Aorta (tissue), 5 donors: ENCODE results near the gene RRM1. TPM values are rescaled to one million over a fixed set of nuclear protein-coding genes. Genes with fewer than 3 reads are reported as not detected.

Experiments used
- ATAC-seq: fragments of 200-7000 bp; cut with Tn5 transposase; one replicate; pipeline ENCODE4 v1.9.1; 2022; ENCODE audit warnings: moderate library complexity; ENCODE audit not compliant: low FRiP score
- DNase-seq, 2 donors: peaks; one replicate each; pipeline ENCODE4 v3.0.0-alpha.2; 2020
- H3K27ac ChIP-seq, 2 donors: one replicate each; pipeline ENCODE4 v1.5.1; 2013; ENCODE audit warnings: low read length in 2 of 2, mild to moderate bottlenecking in 2 of 2, moderate library complexity in 2 of 2, control low read depth in 1 of 2, inconsistent platforms in 1 of 2, low read depth in 1 of 2
- H3K27me3 ChIP-seq, 2 donors: one replicate each; pipeline ENCODE4 v1.6.1; 2013; ENCODE audit warnings: control low read depth in 1 of 2, low read length in 1 of 2, mild to moderate bottlenecking in 1 of 2, moderate library complexity in 1 of 2; ENCODE audit not compliant: insufficient read depth in 2 of 2, control insufficient read depth in 1 of 2
- H3K36me3 ChIP-seq, 2 donors: one replicate each; pipeline ENCODE4 v1.6.1; 2013; ENCODE audit warnings: control low read depth in 1 of 2, low read length in 1 of 2, mild to moderate bottlenecking in 1 of 2; ENCODE audit not compliant: insufficient read depth in 2 of 2, control insufficient read depth in 1 of 2
- H3K4me1 ChIP-seq, 2 donors: one replicate each; pipeline ENCODE4 v1.6.1; 2013; ENCODE audit warnings: low read length in 2 of 2, control low read depth in 1 of 2, mild to moderate bottlenecking in 1 of 2, moderate library complexity in 1 of 2; ENCODE audit not compliant: insufficient read depth in 2 of 2, control insufficient read depth in 1 of 2
- H3K4me3 ChIP-seq, 2 donors: one replicate each; pipeline ENCODE4 v1.5.1; 2013; ENCODE audit warnings: low read length in 2 of 2, control low read depth in 1 of 2, mild to moderate bottlenecking in 1 of 2
- H3K9me3 ChIP-seq: one replicate; pipeline ENCODE4 v1.6.1; 2013; ENCODE audit warnings: mild to moderate bottlenecking, low read length; ENCODE audit not compliant: control insufficient read depth
- WGBS, 2 donors: extraction: QIAGEN DNeasy Blood & Tissue Kit; methylation state at CpG; one replicate each; pipeline ENCODE4 v1.1.7; 2013; 5-methylcytosine and 5-hydroxymethylcytosine counted together
- intact Hi-C, 2 donors: fragments of 100-400 bp; cut with DNase I; formaldehyde crosslinking; loops; one replicate each; pipeline versions ENCODE4 v1.14.2 to v1.15.0; 2022
- polyA plus RNA-seq, 2 donors: library from polyadenylated mRNA; stranded (reverse); fragments of 200-250 nt; gene quantifications; one replicate each; pipeline ENCODE4 v1.2.3, GENCODE V29; 2013
- total RNA-seq, 2 donors: library from RNA; stranded (reverse); fragmentation: NEBNext Ultra II Directional; extraction: Animal tissue kit (Norgen Biotek cat#: 25700); gene quantifications; one replicate each; pipeline ENCODE4 v1.2.1, GENCODE V29; 2021
- donor health status: healthy with polysubstance abuse.
- donor health status: Bipolar disorder and iron deficiency.
- donor health status: DM: no; HTN: no; CAD: no.
- donor health status: DM: no; HTN: no; CAD: no.
- donor health status: DM: yes; HTN: yes; CAD: no.

RRM1 gene
- total and polyA plus RNA-seq, 4 donors, result 17.0 to 33.5 (median 21.7) TPM

GRCh38 chr11:4086575-4087353 is 7.8 kb upstream of the RRM1 start:
- 89% methylated on average over 8 of the region's 8 CpGs for WGBS, 2 donors
- DNase-seq, result no peak
- no peak overlapping the region for H3K4me3 ChIP-seq

GRCh38 chr11:4087551-4087950 is 7.0 kb upstream of the RRM1 start:
- Histone ChIP-seq H3K9me3 (no peaks in the 10 kb centered on the region), H3K4me1 (no peaks in the 10 kb centered on the region), H3K36me3 (peaks cover 3 to 5% of the 10 kb centered on the region in 2 donors), H3K4me3 (no peak overlapping the region), H3K27me3 (no peaks in the 10 kb centered on the region), H3K27ac (no peak overlapping the region)
- WGBS, 2 donors, result 87 to 90% methylated on average over 5 of the region's 5 CpGs
- intact Hi-C loops, result no loop called here
- no peak for DNase-seq
- ATAC-seq, result no peak

More at GRCh38 chr11:4086575-4087353, 7.8 kb upstream of the RRM1 start:
- peaks cover 3 to 5% of the 10 kb centered on the region in 2 donors for H3K36me3 ChIP-seq
- H3K27me3 ChIP-seq, result no peaks in the 10 kb centered on the region
- no peaks in the 10 kb centered on the region for H3K4me1 ChIP-seq
- no peak for ATAC-seq
- no peaks in the 10 kb centered on the region for H3K9me3 ChIP-seq
- intact Hi-C loops, result no loop called here
- H3K27ac ChIP-seq, result no peak overlapping the region

GRCh38 chr11:4090258-4090657 is 4.3 kb upstream of the RRM1 start:
- Histone ChIP-seq H3K27ac (no peak overlapping the region), H3K9me3 (no peaks in the 10 kb centered on the region), H3K4me3 (no peak overlapping the region), H3K36me3 (peaks cover 1 to 5% of the 10 kb centered on the region in 2 donors), H3K27me3 (no peaks in the 10 kb centered on the region), H3K4me1 (no peaks in the 10 kb centered on the region)
- intact Hi-C loops, result no loop called here
- no peak for ATAC-seq
- no peak for DNase-seq
- 95 to 98% methylated on average over 2 of the region's 2 CpGs for WGBS, 2 donors

- no peaks in the 10 kb centered on the region for H3K4me1 ChIP-seq
- intact Hi-C loops, result no loop called here
- H3K9me3 ChIP-seq, result no peaks in the 10 kb centered on the region
- ATAC-seq, result no peak
- no peaks in the 10 kb centered on the region for H3K36me3 ChIP-seq
- 31 to 66% methylated on average over 2 of the region's 2 CpGs for WGBS, 2 donors
- no peak for DNase-seq
- H3K27ac ChIP-seq, result no peak overlapping the region
- no peak overlapping the region for H3K4me3 ChIP-seq
- H3K27me3 ChIP-seq, result no peaks in the 10 kb centered on the region
These were observed 2.6 kb upstream of the RRM1 start for GRCh38 chr11:4092026-4092425.

- no peak for ATAC-seq
- Histone ChIP-seq H3K4me3 (peak overlapping the region; percentile 60 to 90), H3K4me1 (no peaks in the 10 kb centered on the region), H3K27ac (peak overlapping the region; percentile 8 to 66), H3K9me3 (no peaks in the 10 kb centered on the region), H3K36me3 (no peaks in the 10 kb centered on the region), H3K27me3 (no peaks in the 10 kb centered on the region)
- WGBS, 2 donors, result 67% methylated on average over 25 of the region's 25 CpGs
- no peak for DNase-seq
- intact Hi-C loops, result no loop called here
These were observed 866 bp upstream of the RRM1 start for GRCh38 chr11:4093519-4094347.

- no peaks in the 10 kb centered on the region for H3K27me3 ChIP-seq
- H3K4me1 ChIP-seq, result no peaks in the 10 kb centered on the region
- H3K36me3 ChIP-seq, result no peaks in the 10 kb centered on the region
- H3K9me3 ChIP-seq, result no peaks in the 10 kb centered on the region
- intact Hi-C loops, result no loop called here
- H3K4me3 ChIP-seq, result peak overlapping the region; percentile 66 to 85
- no peak for DNase-seq
- 5 to 6% methylated on average over 10 of the region's 10 CpGs for WGBS, 2 donors
- peak overlapping the region; percentile 28 to 85 for H3K27ac ChIP-seq
- ATAC-seq, result no peak
These were observed 1.1 kb downstream of the RRM1 start for GRCh38 chr11:4095509-4096230.

GRCh38 chr11:4098026-4098621 is 3.5 kb downstream of the RRM1 start:
- DNase-seq, result no peak
- Histone ChIP-seq H3K4me1 (no peaks in the 10 kb centered on the region), H3K27ac (no peak overlapping the region), H3K36me3 (no peaks in the 10 kb centered on the region), H3K4me3 (no peak overlapping the region), H3K27me3 (no peaks in the 10 kb centered on the region), H3K9me3 (no peaks in the 10 kb centered on the region)
- no peak for ATAC-seq
- 81 to 85% methylated on average over 4 of the region's 4 CpGs for WGBS, 2 donors
- intact Hi-C loops, result no loop called here

GRCh38 chr11:4102711-4103110 is 8.1 kb downstream of the RRM1 start:
- Histone ChIP-seq H3K4me1 (no peaks in the 10 kb centered on the region), H3K27me3 (no peaks in the 10 kb centered on the region), H3K4me3 (no peak overlapping the region), H3K36me3 (peaks cover 0 to 5% of the 10 kb centered on the region in 2 donors), H3K27ac (no peak overlapping the region), H3K9me3 (no peaks in the 10 kb centered on the region)
- intact Hi-C loops, result no loop called here
- DNase-seq, result no peak
- WGBS, 2 donors, result 94 to 97% methylated on average over 4 of the region's 4 CpGs
- ATAC-seq, result no peak
